Peyer's patch (tissue), 4 donors: Measurements from ENCODE around the gene DGCR8.

Experiments used
- POLR2A ChIP-seq, 2 donors: fragments of 450-650 bp; IDR thresholded peaks; one replicate each; pipeline ENCODE4 v1.5.1; 2017; ENCODE audit warnings: antibody characterized with exemption in 2 of 2, mild to moderate bottlenecking in 2 of 2, moderate library complexity in 2 of 2
- TF ChIP-seq, protein P1 (sequence below), 6 experiments: fragments of 450-650 bp in 4 of 6; fragments of 200-600 bp in 2 of 6; sonication (generic) in 1 of 6; IDR thresholded peaks; one replicate each; pipeline ENCODE4 v1.5.1; 2017 to 2019; ENCODE audit warnings: antibody characterized with exemption in 6 of 6, mild to moderate bottlenecking in 3 of 6, moderate library complexity in 1 of 6

DNA sequence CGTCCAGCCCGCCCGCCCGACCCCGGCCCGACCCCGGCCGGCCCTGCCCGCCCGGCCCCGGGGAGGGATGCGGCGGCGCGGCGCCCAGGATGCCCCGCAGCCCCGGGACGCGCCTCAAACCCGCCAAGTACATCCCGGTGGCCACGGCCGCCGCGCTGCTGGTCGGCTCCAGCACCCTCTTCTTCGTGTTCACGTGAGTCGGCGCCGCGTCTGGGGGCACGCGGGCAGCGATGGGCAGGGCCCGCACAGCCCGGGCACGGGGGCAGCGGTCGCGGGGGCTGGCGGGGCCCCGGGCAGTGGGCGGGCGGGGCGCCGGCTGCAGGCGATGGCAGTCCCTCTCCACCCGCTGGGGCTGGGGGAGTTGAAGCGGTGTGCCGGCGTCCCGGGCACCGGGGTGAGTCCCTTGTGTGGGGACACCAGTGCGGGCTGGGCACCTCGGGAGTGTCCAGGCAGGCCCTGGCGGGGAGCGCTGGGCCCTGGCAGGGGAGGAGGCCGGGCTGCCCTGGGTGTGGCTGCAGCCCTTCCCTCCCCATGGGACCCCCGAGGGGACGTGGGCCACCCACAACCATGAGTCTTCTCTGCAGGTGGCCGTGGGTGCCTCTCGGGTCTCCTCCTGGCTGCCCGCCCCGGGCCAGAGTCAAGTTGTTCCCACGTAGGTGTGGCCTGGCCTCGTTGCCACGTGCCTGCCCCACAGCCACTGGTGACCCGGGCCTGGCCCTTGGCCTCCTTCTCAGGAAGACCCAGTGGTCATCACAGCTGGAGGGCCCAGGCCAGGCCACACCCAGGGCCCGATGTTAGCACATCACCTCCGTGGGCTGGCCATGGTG is 52.0 kb downstream of the DGCR8 start:
- TF ChIP-seq, protein P1, sequence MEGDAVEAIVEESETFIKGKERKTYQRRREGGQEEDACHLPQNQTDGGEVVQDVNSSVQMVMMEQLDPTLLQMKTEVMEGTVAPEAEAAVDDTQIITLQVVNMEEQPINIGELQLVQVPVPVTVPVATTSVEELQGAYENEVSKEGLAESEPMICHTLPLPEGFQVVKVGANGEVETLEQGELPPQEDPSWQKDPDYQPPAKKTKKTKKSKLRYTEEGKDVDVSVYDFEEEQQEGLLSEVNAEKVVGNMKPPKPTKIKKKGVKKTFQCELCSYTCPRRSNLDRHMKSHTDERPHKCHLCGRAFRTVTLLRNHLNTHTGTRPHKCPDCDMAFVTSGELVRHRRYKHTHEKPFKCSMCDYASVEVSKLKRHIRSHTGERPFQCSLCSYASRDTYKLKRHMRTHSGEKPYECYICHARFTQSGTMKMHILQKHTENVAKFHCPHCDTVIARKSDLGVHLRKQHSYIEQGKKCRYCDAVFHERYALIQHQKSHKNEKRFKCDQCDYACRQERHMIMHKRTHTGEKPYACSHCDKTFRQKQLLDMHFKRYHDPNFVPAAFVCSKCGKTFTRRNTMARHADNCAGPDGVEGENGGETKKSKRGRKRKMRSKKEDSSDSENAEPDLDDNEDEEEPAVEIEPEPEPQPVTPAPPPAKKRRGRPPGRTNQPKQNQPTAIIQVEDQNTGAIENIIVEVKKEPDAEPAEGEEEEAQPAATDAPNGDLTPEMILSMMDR (IDR thresholded peaks at IDR 0.05): no peak
- no peak for TF ChIP-seq POLR2A (IDR thresholded peaks at IDR 0.05)
